HEK293 (cell line): Measurements from ENCODE around the gene SYNC.

Source experiments
- CTCF ChIA-PET: fragments of 350-600 bp; formaldehyde crosslinking; extraction: SDS; loops from one replicate; lab custom pipeline; 2021; ENCODE audit warnings: antibody characterized with exemption; lab: Yijun Ruan, JAX
- POLR2A ChIA-PET: fragments of 300-600 bp; formaldehyde crosslinking; extraction: SDS; loops from one replicate; lab custom pipeline; 2020; ENCODE audit warnings: antibody characterized with exemption, inconsistent platforms; lab: Yijun Ruan, JAX
- H3K27ac ChIP-seq: fragments of 200-500 bp; sonication (Bioruptor generic); 2 replicates; pipeline ENCODE4 v1.5.1; 2014; ENCODE audit warnings: low read depth, low read length, control low read depth, inconsistent platforms; ENCODE audit errors: extremely low read depth
- H3K36me3 ChIP-seq, 2 experiments: fragments of 200-500 bp in 1 of 2; sonication (Bioruptor generic) in 1 of 2; 1 replicate in 1 of 2; 2 replicates in 1 of 2; pipeline ENCODE4 v1.5.1; 2014 to 2017; ENCODE audit warnings: inconsistent platforms in 2 of 2, low read length in 2 of 2; ENCODE audit not compliant: control insufficient read depth in 2 of 2, insufficient read depth in 1 of 2
- H3K4me1 ChIP-seq: fragments of 200-500 bp; sonication (Bioruptor generic); 2 replicates; pipeline ENCODE4 v1.5.1; 2014; ENCODE audit warnings: mild to moderate bottlenecking, low read length, inconsistent platforms; ENCODE audit not compliant: control insufficient read depth, insufficient read depth
- H3K4me3 ChIP-seq: 2 replicates; pipeline ENCODE4 v1.5.1; 2011; ENCODE audit warnings: low read depth, mild to moderate bottlenecking, control low read depth, low read length, moderate library complexity
- H3K9me3 ChIP-seq: fragments of 200-500 bp; sonication (Bioruptor generic); 2 replicates; pipeline ENCODE4 v1.5.1; 2014; ENCODE audit warnings: low read depth, low read length, inconsistent platforms; ENCODE audit not compliant: control insufficient read depth, insufficient read depth
- AEBP2 ChIP-seq: fragments of 450-650 bp; formaldehyde crosslinking; IDR thresholded peaks from 2 replicates; pipeline ENCODE4 v1.5.1; 2016; ENCODE audit warnings: missing biosample characterization, missing genetic modification characterization, borderline replicate concordance
- HOXC10 ChIP-seq: sonication (generic); formaldehyde crosslinking; IDR thresholded peaks from 2 replicates; pipeline ENCODE4 v1.8.1; 2023; ENCODE audit warnings: mild to moderate bottlenecking, missing genetic modification reagents
- KLF1 ChIP-seq: fragments of 450-650 bp; formaldehyde crosslinking; IDR thresholded peaks from 2 replicates; pipeline ENCODE4 v1.5.1; 2016; ENCODE audit warnings: missing biosample characterization, missing genetic modification characterization
- SALL2 ChIP-seq: fragments of 450-650 bp; formaldehyde crosslinking; IDR thresholded peaks from 2 replicates; pipeline ENCODE4 v1.5.0; 2017; ENCODE audit warnings: missing biosample characterization, mild to moderate bottlenecking, missing genetic modification characterization, borderline replicate concordance
- SCRT2 ChIP-seq: fragments of 450-650 bp; formaldehyde crosslinking; IDR thresholded peaks from 2 replicates; pipeline ENCODE4 v1.5.1; 2016; ENCODE audit warnings: missing biosample characterization, missing genetic modification characterization
- ZBTB1 ChIP-seq: fragments of 450-650 bp; formaldehyde crosslinking; IDR thresholded peaks from 2 replicates; pipeline ENCODE4 v1.5.1; 2016; ENCODE audit warnings: missing biosample characterization, missing genetic modification characterization
- ZNF169 ChIP-seq: fragments of 450-650 bp; formaldehyde crosslinking; IDR thresholded peaks from 2 replicates; pipeline ENCODE4 v1.5.1; 2016; ENCODE audit warnings: missing biosample characterization, missing genetic modification characterization
- ZNF223 ChIP-seq: fragments of 450-650 bp; formaldehyde crosslinking; IDR thresholded peaks from 2 replicates; pipeline ENCODE4 v1.5.1; 2016; ENCODE audit warnings: missing biosample characterization, missing genetic modification characterization
- ZNF23 ChIP-seq: fragments of 450-650 bp; formaldehyde crosslinking; IDR thresholded peaks from 2 replicates; pipeline ENCODE4 v1.5.1; 2016; ENCODE audit warnings: missing biosample characterization, missing genetic modification characterization, borderline replicate concordance
- ZNF280D ChIP-seq: fragments of 450-650 bp; formaldehyde crosslinking; IDR thresholded peaks from 2 replicates; pipeline ENCODE4 v1.5.1; 2016; ENCODE audit warnings: missing biosample characterization, missing genetic modification characterization
- ZNF302 ChIP-seq: fragments of 450-650 bp; formaldehyde crosslinking; IDR thresholded peaks from 2 replicates; pipeline ENCODE4 v1.5.1; 2016; ENCODE audit warnings: missing biosample characterization, missing genetic modification characterization, low read depth
- ZNF391 ChIP-seq: fragments of 450-650 bp; formaldehyde crosslinking; IDR thresholded peaks from 2 replicates; pipeline ENCODE4 v1.5.1; 2016; ENCODE audit warnings: low read depth, missing biosample characterization, missing genetic modification characterization, borderline replicate concordance
- ZNF510 ChIP-seq: fragments of 450-650 bp; formaldehyde crosslinking; IDR thresholded peaks from 2 replicates; pipeline ENCODE4 v1.5.1; 2018; ENCODE audit warnings: mild to moderate bottlenecking, missing genetic modification characterization, missing biosample characterization; ENCODE audit not compliant: insufficient replicate concordance
- ZNF514 ChIP-seq: fragments of 450-650 bp; formaldehyde crosslinking; IDR thresholded peaks from 2 replicates; pipeline ENCODE4 v1.5.1; 2016; ENCODE audit warnings: missing biosample characterization, missing genetic modification characterization
- ZNF518A ChIP-seq: fragments of 450-650 bp; formaldehyde crosslinking; conservative IDR thresholded peaks from 2 replicates; pipeline ENCODE4 v1.5.1; 2016; ENCODE audit warnings: low read depth, missing biosample characterization, missing genetic modification characterization
- ZNF530 ChIP-seq: fragments of 450-650 bp; formaldehyde crosslinking; IDR thresholded peaks from 2 replicates; pipeline ENCODE4 v1.5.1; 2016; ENCODE audit warnings: low read depth, missing biosample characterization, missing genetic modification characterization
- ZNF571 ChIP-seq: fragments of 450-650 bp; formaldehyde crosslinking; IDR thresholded peaks from 2 replicates; pipeline ENCODE4 v1.5.0; 2017; ENCODE audit warnings: missing biosample characterization, missing genetic modification characterization
- ZNF623 ChIP-seq: fragments of 450-650 bp; formaldehyde crosslinking; IDR thresholded peaks from 2 replicates; pipeline ENCODE4 v1.5.1; 2016; ENCODE audit warnings: missing biosample characterization, missing genetic modification characterization
- ZNF626 ChIP-seq: fragments of 450-650 bp; sonication (Bioruptor Pico); formaldehyde crosslinking; IDR thresholded peaks from 2 replicates; pipeline ENCODE4 v1.5.1; 2018; ENCODE audit warnings: missing biosample characterization, missing genetic modification characterization, inconsistent platforms
- ZNF629 ChIP-seq: fragments of 450-650 bp; formaldehyde crosslinking; IDR thresholded peaks from 2 replicates; pipeline ENCODE4 v1.5.1; 2017; ENCODE audit warnings: missing biosample characterization, missing genetic modification characterization
- ZNF654 ChIP-seq: fragments of 450-650 bp; formaldehyde crosslinking; IDR thresholded peaks from 2 replicates; pipeline ENCODE4 v1.5.1; 2016; ENCODE audit warnings: low read depth, missing biosample characterization, missing genetic modification characterization
- ZNF670 ChIP-seq: fragments of 450-650 bp; formaldehyde crosslinking; IDR thresholded peaks from 2 replicates; pipeline ENCODE4 v1.5.1; 2016; ENCODE audit warnings: missing biosample characterization, missing genetic modification characterization, low read depth
- ZNF776 ChIP-seq: fragments of 450-650 bp; formaldehyde crosslinking; IDR thresholded peaks from 2 replicates; pipeline ENCODE4 v1.5.0; 2017; ENCODE audit warnings: missing biosample characterization, missing genetic modification characterization, borderline replicate concordance
- TF ChIP-seq, protein P1 (sequence below): fragments of 450-650 bp; formaldehyde crosslinking; IDR thresholded peaks from 2 replicates; pipeline ENCODE4 v1.5.1; 2017; ENCODE audit warnings: missing biosample characterization, missing genetic modification characterization

Gene SYNC

GRCh38 chr1:32681999-32682398, 20.6 kb downstream of the SYNC start:
- Histone ChIP-seq H3K4me3 (no peak overlapping the region), H3K4me1 (no peaks in the 10 kb centered on the region), H3K36me3 (peaks cover 43 to 96% of the 10 kb centered on the region in 2 experiments), H3K27ac (no peak overlapping the region), H3K9me3 (no peaks in the 10 kb centered on the region)
- TF ChIP-seq SALL2 (tag by site-specific recombination), result no peak
- TF ChIP-seq ZNF302 (tag by site-specific recombination), result no peak
- no peak for TF ChIP-seq ZNF223
- TF ChIP-seq KLF1 (tag by site-specific recombination), result no peak
- TF ChIP-seq, protein P1, sequence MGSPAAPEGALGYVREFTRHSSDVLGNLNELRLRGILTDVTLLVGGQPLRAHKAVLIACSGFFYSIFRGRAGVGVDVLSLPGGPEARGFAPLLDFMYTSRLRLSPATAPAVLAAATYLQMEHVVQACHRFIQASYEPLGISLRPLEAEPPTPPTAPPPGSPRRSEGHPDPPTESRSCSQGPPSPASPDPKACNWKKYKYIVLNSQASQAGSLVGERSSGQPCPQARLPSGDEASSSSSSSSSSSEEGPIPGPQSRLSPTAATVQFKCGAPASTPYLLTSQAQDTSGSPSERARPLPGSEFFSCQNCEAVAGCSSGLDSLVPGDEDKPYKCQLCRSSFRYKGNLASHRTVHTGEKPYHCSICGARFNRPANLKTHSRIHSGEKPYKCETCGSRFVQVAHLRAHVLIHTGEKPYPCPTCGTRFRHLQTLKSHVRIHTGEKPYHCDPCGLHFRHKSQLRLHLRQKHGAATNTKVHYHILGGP (tag by site-specific recombination), result no peak
- TF ChIP-seq ZNF670 (tag by site-specific recombination), result no peak
- TF ChIP-seq ZNF654 (tag by site-specific recombination), result no peak
- TF ChIP-seq ZNF514, result no peak
- CTCF ChIA-PET, result no interaction called here
- POLR2A ChIA-PET, result no interaction called here

DNA sequence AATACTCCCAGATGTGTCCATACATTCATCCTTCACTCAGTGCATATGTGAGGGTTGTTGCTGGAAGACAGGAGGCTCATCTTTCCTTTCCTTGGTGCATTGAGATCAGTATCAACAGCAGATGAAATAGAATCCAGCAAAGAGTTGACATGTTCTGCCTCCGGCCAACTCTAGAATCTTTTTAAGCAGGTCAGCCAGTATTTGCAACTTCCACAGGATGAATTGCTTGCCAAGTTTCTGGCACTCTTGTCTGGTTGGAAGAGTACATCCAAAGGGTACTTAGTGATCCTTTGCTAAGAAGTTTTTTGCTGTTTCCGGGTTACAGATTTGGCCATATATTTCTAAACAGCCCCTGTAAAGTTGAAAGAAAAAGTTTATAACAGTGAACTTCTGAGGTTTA, 21.1 kb downstream of the SYNC start:
- Histone ChIP-seq H3K4me3 (no peak overlapping the region), H3K36me3 (peaks cover 48 to 98% of the 10 kb centered on the region in 2 experiments), H3K9me3 (no peaks in the 10 kb centered on the region), H3K27ac (no peak overlapping the region), H3K4me1 (no peaks in the 10 kb centered on the region)
- ChIA-PET POLR2A (no interaction called here), CTCF (no interaction called here)
- TF ChIP-seq ZNF169 (tag by site-specific recombination) (no peak), HOXC10 (CRISPR knock-in tag) (no peak), ZNF23 (tag by site-specific recombination) (no peak), ZNF391 (tag by site-specific recombination) (no peak), ZNF776 (tag by site-specific recombination) (no peak), ZNF280D (tag by site-specific recombination) (no peak), ZBTB1 (tag by site-specific recombination) (no peak), ZNF518A (no peak), ZNF626 (tag by site-specific recombination) (no peak), AEBP2 (tag by site-specific recombination) (no peak), ZNF571 (tag by site-specific recombination) (no peak), ZNF510 (tag by site-specific recombination) (no peak), ZNF302 (tag by site-specific recombination) (no peak), SCRT2 (no peak), ZNF623 (tag by site-specific recombination) (no peak), ZNF530 (no peak), ZNF629 (tag by site-specific recombination) (no peak)
- TF ChIP-seq, protein P1 (tag by site-specific recombination), result no peak
